ENCODE results near the gene FRMD4A. TPM values are rescaled to one million over a fixed set of nuclear protein-coding genes. Genes with fewer than 3 reads are reported as not detected.

The FRMD4A gene
- total RNA-seq, 4 donors from 2014 or later = 4.0 to 12.7 (median 5.6) TPM

DNA sequence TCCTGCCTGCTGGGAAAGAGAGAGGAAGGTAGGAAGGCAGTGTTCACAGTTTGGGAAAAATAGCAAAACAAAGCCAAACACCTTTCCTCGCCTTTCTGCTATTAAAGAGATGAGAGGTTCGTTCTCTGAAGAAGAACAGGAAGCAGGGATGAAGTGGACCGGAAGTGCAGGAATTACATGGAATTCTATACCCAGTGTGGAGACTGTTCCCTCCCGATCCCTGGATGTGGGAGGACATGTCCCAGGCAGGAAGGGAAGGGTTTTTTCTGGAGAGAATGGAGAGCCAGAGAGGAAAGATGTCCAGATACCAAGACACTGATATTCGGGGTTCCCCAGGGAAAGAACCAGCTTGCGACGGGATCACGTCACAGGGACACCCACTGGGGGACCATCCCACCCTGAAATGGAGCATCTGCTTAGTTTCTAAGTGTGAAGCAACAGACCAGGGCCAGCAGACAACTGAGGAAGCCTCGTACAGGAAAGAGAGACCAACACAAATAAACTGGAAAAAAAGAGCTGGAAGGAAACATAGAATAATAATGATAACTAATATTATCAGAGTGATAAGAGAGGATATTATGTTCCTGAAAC, 556.3 kb downstream of the FRMD4A start:
- in situ Hi-C loops (cut with MboI; ENCODE audit: low pct_ligation_motif_present in 1 of 4, low pct_unique_long_range_greater_than_20kb in 1 of 4, low sequenced_read_pairs in 3 of 4) (loop anchor here in 1 of 4 donors (10.0 kb wide), 1 partner anchor 110 kb away; no protein-coding TSS in a partner anchor), intact Hi-C loops (cut with DNase I; ENCODE audit: low total_unique reads) (no loop called here)
- TF ChIP-seq EP300 (IDR thresholded peaks at IDR 0.05; ENCODE audit: low read depth) (no peak), POLR2AphosphoS5 (IDR thresholded peaks at IDR 0.05) (no peak), POLR2A (IDR thresholded peaks at IDR 0.05) (no peak)
- TF ChIP-seq, protein P1, sequence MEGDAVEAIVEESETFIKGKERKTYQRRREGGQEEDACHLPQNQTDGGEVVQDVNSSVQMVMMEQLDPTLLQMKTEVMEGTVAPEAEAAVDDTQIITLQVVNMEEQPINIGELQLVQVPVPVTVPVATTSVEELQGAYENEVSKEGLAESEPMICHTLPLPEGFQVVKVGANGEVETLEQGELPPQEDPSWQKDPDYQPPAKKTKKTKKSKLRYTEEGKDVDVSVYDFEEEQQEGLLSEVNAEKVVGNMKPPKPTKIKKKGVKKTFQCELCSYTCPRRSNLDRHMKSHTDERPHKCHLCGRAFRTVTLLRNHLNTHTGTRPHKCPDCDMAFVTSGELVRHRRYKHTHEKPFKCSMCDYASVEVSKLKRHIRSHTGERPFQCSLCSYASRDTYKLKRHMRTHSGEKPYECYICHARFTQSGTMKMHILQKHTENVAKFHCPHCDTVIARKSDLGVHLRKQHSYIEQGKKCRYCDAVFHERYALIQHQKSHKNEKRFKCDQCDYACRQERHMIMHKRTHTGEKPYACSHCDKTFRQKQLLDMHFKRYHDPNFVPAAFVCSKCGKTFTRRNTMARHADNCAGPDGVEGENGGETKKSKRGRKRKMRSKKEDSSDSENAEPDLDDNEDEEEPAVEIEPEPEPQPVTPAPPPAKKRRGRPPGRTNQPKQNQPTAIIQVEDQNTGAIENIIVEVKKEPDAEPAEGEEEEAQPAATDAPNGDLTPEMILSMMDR (IDR thresholded peaks at IDR 0.05) = no peak

DNA sequence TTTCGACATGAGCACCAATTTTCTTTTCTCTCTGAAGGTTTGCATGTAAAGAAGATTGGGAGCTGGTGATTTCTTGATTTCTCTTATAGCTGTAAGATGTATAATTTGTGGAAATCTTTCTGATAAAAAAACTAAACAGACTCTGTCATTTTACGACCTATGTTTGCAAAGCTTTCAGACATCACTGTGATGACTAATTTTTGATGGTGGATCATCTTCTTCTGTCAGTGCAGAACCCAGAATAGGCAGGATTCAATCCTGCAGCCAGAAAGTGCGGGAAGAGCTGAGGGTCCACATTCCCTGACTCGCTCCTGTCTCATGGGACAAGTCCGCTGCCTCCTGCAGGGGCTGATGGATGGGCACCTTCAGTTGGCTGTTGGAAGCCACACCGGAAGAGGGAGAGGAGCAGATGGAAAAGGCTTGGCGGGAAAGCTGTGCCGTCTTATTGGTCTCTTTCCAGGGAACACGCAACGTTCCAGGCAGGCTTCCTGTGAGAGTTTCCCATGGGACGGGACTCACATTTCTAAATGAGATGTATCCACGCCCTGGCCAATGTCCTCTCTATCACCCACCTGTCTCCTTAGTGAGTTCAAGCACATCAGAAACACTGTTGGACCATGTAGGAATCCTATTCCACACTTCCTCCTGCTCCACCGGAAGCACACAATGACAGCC, 557.1 kb downstream of the FRMD4A start:
- in situ Hi-C loops (cut with MboI; ENCODE audit: low pct_ligation_motif_present in 1 of 4, low pct_unique_long_range_greater_than_20kb in 1 of 4, low sequenced_read_pairs in 3 of 4) (loop anchor here in 1 of 4 donors (10.0 kb wide), 1 partner anchor 109 kb away; no protein-coding TSS in a partner anchor), intact Hi-C loops (cut with DNase I; ENCODE audit: low total_unique reads) (no loop called here)
- no peak overlapping the region for H3K4me3 ChIP-seq
- DNase-seq = no peak
- TF ChIP-seq POLR2AphosphoS5 (IDR thresholded peaks at IDR 0.05) = no peak
- no peaks in the 10 kb centered on the region for H3K36me3 ChIP-seq
- H3K27me3 ChIP-seq = no peaks in the 10 kb centered on the region
- no peak overlapping the region for H3K27ac ChIP-seq
- 76 to 95% methylated on average over 12 to 13 of the region's 13 CpGs for WGBS, 2 donors (ENCODE audit: low coverage in 1 of 2)
- no peaks in the 10 kb centered on the region for H3K9me3 ChIP-seq
- peaks cover 0 to 3% (median 0%) of the 10 kb centered on the region in 4 donors for H3K4me1 ChIP-seq

More for the DNA sequence above, 556.3 kb downstream of the FRMD4A start:
- Histone ChIP-seq H3K4me3 (no peak overlapping the region), H3K27me3 (no peaks in the 10 kb centered on the region), H3K27ac (no peak overlapping the region), H3K4me1 (peaks cover 0 to 3% (median 0%) of the 10 kb centered on the region in 4 donors), H3K9me3 (no peaks in the 10 kb centered on the region), H3K36me3 (no peaks in the 10 kb centered on the region)
- WGBS, 2 donors (ENCODE audit: low coverage in 1 of 2) = 65 to 84% methylated on average over 9 of the region's 9 CpGs
- no peak for DNase-seq

DNA sequence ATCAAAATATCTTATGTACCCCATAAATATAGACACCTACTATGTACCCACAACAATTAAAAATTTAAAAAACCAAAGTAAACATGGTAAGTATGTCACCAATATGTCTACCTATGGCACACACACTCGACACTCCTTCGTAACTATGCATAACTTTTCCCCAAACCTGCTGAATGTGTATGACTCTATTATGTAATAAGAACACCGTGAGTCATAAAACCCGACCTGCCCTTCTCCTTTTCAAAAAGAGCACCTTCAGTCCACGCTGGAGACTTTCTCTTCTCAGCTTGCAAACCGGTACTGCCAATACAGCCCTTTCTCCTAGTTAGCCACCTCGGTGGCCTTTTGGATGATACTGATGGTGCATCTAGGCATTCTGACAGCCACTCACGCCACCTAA, 557.7 kb downstream of the FRMD4A start:
- Histone ChIP-seq H3K4me3 (no peak overlapping the region), H3K27ac (no peak overlapping the region), H3K27me3 (no peaks in the 10 kb centered on the region), H3K9me3 (no peaks in the 10 kb centered on the region), H3K36me3 (no peaks in the 10 kb centered on the region), H3K4me1 (peaks cover 0 to 3% (median 0%) of the 10 kb centered on the region in 4 donors)
- DNase-seq = no peak
- 52 to 55% methylated on average over 4 to 8 of the region's 8 CpGs for WGBS, 2 donors (ENCODE audit: low coverage in 1 of 2)
- TF ChIP-seq EP300 (IDR thresholded peaks at IDR 0.05; ENCODE audit: low read depth) (no peak), POLR2AphosphoS5 (IDR thresholded peaks at IDR 0.05) (no peak), POLR2A (IDR thresholded peaks at IDR 0.05) (no peak)
- TF ChIP-seq, protein P1 (IDR thresholded peaks at IDR 0.05) = no peak
- in situ Hi-C loops (cut with MboI; ENCODE audit: low pct_ligation_motif_present in 1 of 4, low pct_unique_long_range_greater_than_20kb in 1 of 4, low sequenced_read_pairs in 3 of 4) (loop anchor here in 1 of 4 donors (10.0 kb wide), 1 partner anchor 108 kb away; no protein-coding TSS in a partner anchor), intact Hi-C loops (cut with DNase I; ENCODE audit: low total_unique reads) (no loop called here)

DNA sequence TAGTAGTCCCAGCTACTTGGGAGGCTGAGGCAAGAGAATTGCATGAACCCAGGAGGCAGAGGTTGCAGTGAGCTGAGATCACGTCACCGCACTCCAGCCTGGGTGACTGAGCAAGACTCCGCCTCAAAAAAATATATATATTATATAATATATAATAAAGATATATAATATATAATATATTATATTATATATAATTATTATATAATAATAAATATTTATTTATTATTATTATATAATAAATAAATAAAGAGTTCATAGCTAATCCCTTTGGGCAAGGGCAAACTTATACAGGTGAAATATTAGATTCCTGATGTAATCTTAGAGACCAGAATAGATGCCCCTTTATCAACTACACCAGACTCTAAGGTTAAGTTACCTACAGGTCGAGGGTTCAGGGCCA, 558.7 kb downstream of the FRMD4A start:
- Histone ChIP-seq H3K36me3 (no peaks in the 10 kb centered on the region), H3K9me3 (no peaks in the 10 kb centered on the region), H3K27me3 (no peaks in the 10 kb centered on the region), H3K27ac (no peak overlapping the region), H3K4me3 (no peak overlapping the region), H3K4me1 (no peaks in the 10 kb centered on the region)
- WGBS, 2 donors (ENCODE audit: low coverage in 1 of 2) = 87 to 92% methylated on average over 4 of the region's 4 CpGs
- in situ Hi-C loops (cut with MboI; ENCODE audit: low pct_ligation_motif_present in 1 of 4, low pct_unique_long_range_greater_than_20kb in 1 of 4, low sequenced_read_pairs in 3 of 4) = loop anchor here in 1 of 4 donors (10.0 kb wide), 1 partner anchor 107 kb away; no protein-coding TSS in a partner anchor
- intact Hi-C loops (cut with DNase I; ENCODE audit: low total_unique reads) = no loop called here
- TF ChIP-seq EP300 (IDR thresholded peaks at IDR 0.05; ENCODE audit: low read depth) (no peak), POLR2AphosphoS5 (IDR thresholded peaks at IDR 0.05) (no peak), POLR2A (IDR thresholded peaks at IDR 0.05) (no peak)
- TF ChIP-seq, protein P1 (IDR thresholded peaks at IDR 0.05) = no peak
- no peak for DNase-seq
